HepG2 (cell line): Measurements from ENCODE around the gene NRN1L. TPM values are rescaled to one million over a fixed set of nuclear protein-coding genes. Genes with fewer than 3 reads are reported as not detected.

Source experiments
- DPF2 ChIP-seq: sonication (generic); formaldehyde crosslinking; IDR thresholded peaks from 2 replicates; pipeline ENCODE4 v1.4.0; 2020; ENCODE audit warnings: mild to moderate bottlenecking, low read depth, missing genetic modification reagents, borderline replicate concordance
- FLYWCH1 ChIP-seq: sonication (generic); formaldehyde crosslinking; IDR thresholded peaks from 2 replicates; pipeline ENCODE4 v1.8.1; 2023; ENCODE audit warnings: mild to moderate bottlenecking, missing genetic modification reagents
- HNF4G ChIP-seq, 2 experiments: sonication (generic) in 1 of 2; formaldehyde crosslinking in 1 of 2; IDR thresholded peaks; 2 replicates each; pipeline versions ENCODE4 v1.4.0 to v1.6.1; 2011 to 2020; ENCODE audit warnings: borderline replicate concordance in 2 of 2, low read depth in 2 of 2, mild to moderate bottlenecking in 2 of 2, low read length in 1 of 2, missing genetic modification reagents in 1 of 2, moderate library complexity in 1 of 2
- LBX2 ChIP-seq: sonication (generic); formaldehyde crosslinking; IDR thresholded peaks from 2 replicates; pipeline ENCODE4 v1.5.0; 2020; ENCODE audit warnings: missing genetic modification reagents, mild to moderate bottlenecking, borderline replicate concordance
- PLRG1 ChIP-seq: fragments of 450-650 bp; conservative IDR thresholded peaks from 2 replicates; pipeline ENCODE4 v1.6.1; 2016
- POGZ ChIP-seq: sonication (generic); formaldehyde crosslinking; IDR thresholded peaks from 2 replicates; pipeline ENCODE4 v1.4.0; 2020; ENCODE audit warnings: mild to moderate bottlenecking, missing genetic modification reagents
- POLR2A ChIP-seq, 2 experiments: IDR thresholded peaks; 2 replicates each; pipeline ENCODE4 v1.6.1; 2011; ENCODE audit warnings: low read depth in 2 of 2, low read length in 2 of 2, mild to moderate bottlenecking in 1 of 2, moderate library complexity in 1 of 2; ENCODE audit not compliant: insufficient read depth in 1 of 2
- PPARG ChIP-seq: conservative IDR thresholded peaks from 2 replicates; pipeline ENCODE4 v1.6.1; 2016; ENCODE audit warnings: missing biosample characterization, missing genetic modification reagents
- SMC3 ChIP-seq: IDR thresholded peaks from 2 replicates; pipeline ENCODE4 v1.6.1; 2011; ENCODE audit warnings: low read length, improper control_type of control experiment
- TBX2 ChIP-seq: sonication (generic); formaldehyde crosslinking; IDR thresholded peaks from 2 replicates; pipeline ENCODE4 v1.5.0; 2020; ENCODE audit warnings: missing genetic modification reagents, mild to moderate bottlenecking, borderline replicate concordance
- ZNF296 ChIP-seq: sonication (generic); formaldehyde crosslinking; conservative IDR thresholded peaks from 2 replicates; pipeline ENCODE4 v1.5.0; 2020; ENCODE audit warnings: mild to moderate bottlenecking, missing genetic modification reagents
- ZNF432 ChIP-seq: sonication (generic); formaldehyde crosslinking; IDR thresholded peaks from 2 replicates; pipeline ENCODE4 v1.5.0; 2020; ENCODE audit warnings: missing genetic modification reagents, mild to moderate bottlenecking, borderline replicate concordance
- ZNF460 ChIP-seq: sonication (generic); formaldehyde crosslinking; IDR thresholded peaks from 2 replicates; pipeline ENCODE4 v1.5.1; 2020; ENCODE audit warnings: missing genetic modification reagents, mild to moderate bottlenecking, borderline replicate concordance
- ZNF660 ChIP-seq: sonication (generic); formaldehyde crosslinking; IDR thresholded peaks from 2 replicates; pipeline ENCODE4 v1.5.1; 2020; ENCODE audit warnings: mild to moderate bottlenecking, low read depth, missing genetic modification reagents, borderline replicate concordance
- ZNF704 ChIP-seq: sonication (generic); formaldehyde crosslinking; IDR thresholded peaks from 2 replicates; pipeline ENCODE4 v1.8.1; 2023; ENCODE audit warnings: mild to moderate bottlenecking, inconsistent platforms, moderate library complexity, missing genetic modification reagents, borderline replicate concordance
- ZNF891 ChIP-seq: sonication (generic); formaldehyde crosslinking; IDR thresholded peaks from 2 replicates; pipeline ENCODE4 v1.5.0; 2020; ENCODE audit warnings: mild to moderate bottlenecking, missing genetic modification reagents
- ZSCAN31 ChIP-seq: sonication (generic); formaldehyde crosslinking; IDR thresholded peaks from 2 replicates; pipeline ENCODE4 v1.5.0; 2020; ENCODE audit warnings: low read depth, mild to moderate bottlenecking, missing genetic modification reagents
- polyA plus RNA-seq, 8 experiments: library from polyadenylated mRNA; depleted of rRNA in 3 of 8; stranded (reverse) in 7 of 8; unstranded in 1 of 8; fragments of >200 nt; fragmentation: Illumina TruSeq in 4 of 8; extraction: Trizol in 4 of 8; gene quantifications; 2 replicates each; pipeline versions ENCODE4 v1.2.1 to v1.2.3, GENCODE V29; 2011 to 2016; ENCODE audit warnings: low read depth in 4 of 8, missing spikeins in 1 of 8, mixed read lengths in 1 of 8; ENCODE audit not compliant: insufficient read depth in 1 of 8
- total RNA-seq, 5 experiments: library from RNA; depleted of rRNA; stranded (reverse); fragments of >200 nt; fragmentation: Illumina TruSeq; extraction: Trizol; gene quantifications; 2 replicates each; pipeline ENCODE4 v1.2.3, GENCODE V29; 2016; ENCODE audit warnings: low read depth in 1 of 5
- TF ChIP-seq, protein P1 (sequence below): sonication (generic); formaldehyde crosslinking; IDR thresholded peaks from 2 replicates; pipeline ENCODE4 v1.5.1; 2020; ENCODE audit warnings: mild to moderate bottlenecking, missing genetic modification reagents, borderline replicate concordance
- TF ChIP-seq, protein P2 (sequence below): sonication (generic); formaldehyde crosslinking; IDR thresholded peaks from 2 replicates; pipeline ENCODE4 v1.4.0; 2020; ENCODE audit warnings: missing genetic modification reagents
- TF ChIP-seq, protein P3 (sequence below): sonication (generic); formaldehyde crosslinking; IDR thresholded peaks from 2 replicates; pipeline ENCODE4 v1.4.0; 2020; ENCODE audit warnings: missing genetic modification reagents, borderline replicate concordance

Gene NRN1L
- total and polyA plus RNA-seq, 2 of the 13 experiments (the other 11 are each of a cell fraction or from before 2014, with no cell fraction given): 0.53 to 1.2 TPM

GRCh38 chr16:67872631-67873434, 11.9 kb upstream of the NRN1L start, which contains the start of gene EDC4 (continued):
- TF ChIP-seq ZNF704 (CRISPR knock-in tag): peak; percentile 71; the same call in 1 of the 2 replicates
- TF ChIP-seq POGZ: peak; percentile 73
- peak; percentile 94 for TF ChIP-seq TBX2
- TF ChIP-seq ZNF432: no peak
- TF ChIP-seq LBX2 (CRISPR knock-in tag): no peak
- TF ChIP-seq ZNF891 (CRISPR knock-in tag): peak; percentile 86
- TF ChIP-seq ZNF296: no peak
- no peak for TF ChIP-seq DPF2
- peak; percentile 68 to 87 for TF ChIP-seq POLR2A (IDR thresholded peaks at IDR 0.05; ENCODE audit: insufficient read depth in 1 of 2, low read depth in 2 of 2, low read length in 2 of 2)
- TF ChIP-seq ZSCAN31: peak; percentile 99
- no peak for TF ChIP-seq PLRG1
- TF ChIP-seq, protein P1, sequence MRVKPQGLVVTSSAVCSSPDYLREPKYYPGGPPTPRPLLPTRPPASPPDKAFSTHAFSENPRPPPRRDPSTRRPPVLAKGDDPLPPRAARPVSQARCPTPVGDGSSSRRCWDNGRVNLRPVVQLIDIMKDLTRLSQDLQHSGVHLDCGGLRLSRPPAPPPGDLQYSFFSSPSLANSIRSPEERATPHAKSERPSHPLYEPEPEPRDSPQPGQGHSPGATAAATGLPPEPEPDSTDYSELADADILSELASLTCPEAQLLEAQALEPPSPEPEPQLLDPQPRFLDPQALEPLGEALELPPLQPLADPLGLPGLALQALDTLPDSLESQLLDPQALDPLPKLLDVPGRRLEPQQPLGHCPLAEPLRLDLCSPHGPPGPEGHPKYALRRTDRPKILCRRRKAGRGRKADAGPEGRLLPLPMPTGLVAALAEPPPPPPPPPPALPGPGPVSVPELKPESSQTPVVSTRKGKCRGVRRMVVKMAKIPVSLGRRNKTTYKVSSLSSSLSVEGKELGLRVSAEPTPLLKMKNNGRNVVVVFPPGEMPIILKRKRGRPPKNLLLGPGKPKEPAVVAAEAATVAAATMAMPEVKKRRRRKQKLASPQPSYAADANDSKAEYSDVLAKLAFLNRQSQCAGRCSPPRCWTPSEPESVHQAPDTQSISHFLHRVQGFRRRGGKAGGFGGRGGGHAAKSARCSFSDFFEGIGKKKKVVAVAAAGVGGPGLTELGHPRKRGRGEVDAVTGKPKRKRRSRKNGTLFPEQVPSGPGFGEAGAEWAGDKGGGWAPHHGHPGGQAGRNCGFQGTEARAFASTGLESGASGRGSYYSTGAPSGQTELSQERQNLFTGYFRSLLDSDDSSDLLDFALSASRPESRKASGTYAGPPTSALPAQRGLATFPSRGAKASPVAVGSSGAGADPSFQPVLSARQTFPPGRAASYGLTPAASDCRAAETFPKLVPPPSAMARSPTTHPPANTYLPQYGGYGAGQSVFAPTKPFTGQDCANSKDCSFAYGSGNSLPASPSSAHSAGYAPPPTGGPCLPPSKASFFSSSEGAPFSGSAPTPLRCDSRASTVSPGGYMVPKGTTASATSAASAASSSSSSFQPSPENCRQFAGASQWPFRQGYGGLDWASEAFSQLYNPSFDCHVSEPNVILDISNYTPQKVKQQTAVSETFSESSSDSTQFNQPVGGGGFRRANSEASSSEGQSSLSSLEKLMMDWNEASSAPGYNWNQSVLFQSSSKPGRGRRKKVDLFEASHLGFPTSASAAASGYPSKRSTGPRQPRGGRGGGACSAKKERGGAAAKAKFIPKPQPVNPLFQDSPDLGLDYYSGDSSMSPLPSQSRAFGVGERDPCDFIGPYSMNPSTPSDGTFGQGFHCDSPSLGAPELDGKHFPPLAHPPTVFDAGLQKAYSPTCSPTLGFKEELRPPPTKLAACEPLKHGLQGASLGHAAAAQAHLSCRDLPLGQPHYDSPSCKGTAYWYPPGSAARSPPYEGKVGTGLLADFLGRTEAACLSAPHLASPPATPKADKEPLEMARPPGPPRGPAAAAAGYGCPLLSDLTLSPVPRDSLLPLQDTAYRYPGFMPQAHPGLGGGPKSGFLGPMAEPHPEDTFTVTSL (CRISPR knock-in tag): peak; percentile 37; the same call in 1 of the 2 replicates
- no peak for TF ChIP-seq ZNF660 (CRISPR knock-in tag)
- TF ChIP-seq, protein P2, sequence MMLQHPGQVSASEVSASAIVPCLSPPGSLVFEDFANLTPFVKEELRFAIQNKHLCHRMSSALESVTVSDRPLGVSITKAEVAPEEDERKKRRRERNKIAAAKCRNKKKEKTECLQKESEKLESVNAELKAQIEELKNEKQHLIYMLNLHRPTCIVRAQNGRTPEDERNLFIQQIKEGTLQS (CRISPR knock-in tag): peak; percentile 57; the same call in 1 of the 2 replicates
- TF ChIP-seq FLYWCH1: no peak; the same call in 1 of the 2 replicates
- TF ChIP-seq, protein P3, sequence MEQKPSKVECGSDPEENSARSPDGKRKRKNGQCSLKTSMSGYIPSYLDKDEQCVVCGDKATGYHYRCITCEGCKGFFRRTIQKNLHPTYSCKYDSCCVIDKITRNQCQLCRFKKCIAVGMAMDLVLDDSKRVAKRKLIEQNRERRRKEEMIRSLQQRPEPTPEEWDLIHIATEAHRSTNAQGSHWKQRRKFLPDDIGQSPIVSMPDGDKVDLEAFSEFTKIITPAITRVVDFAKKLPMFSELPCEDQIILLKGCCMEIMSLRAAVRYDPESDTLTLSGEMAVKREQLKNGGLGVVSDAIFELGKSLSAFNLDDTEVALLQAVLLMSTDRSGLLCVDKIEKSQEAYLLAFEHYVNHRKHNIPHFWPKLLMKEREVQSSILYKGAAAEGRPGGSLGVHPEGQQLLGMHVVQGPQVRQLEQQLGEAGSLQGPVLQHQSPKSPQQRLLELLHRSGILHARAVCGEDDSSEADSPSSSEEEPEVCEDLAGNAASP (CRISPR knock-in tag): peak; percentile 83
- no peak for TF ChIP-seq SMC3
- no peak for TF ChIP-seq HNF4G (IDR thresholded peaks at IDR 0.05; ENCODE audit: borderline replicate concordance, low read depth, low read length)
- peak; percentile 67 for TF ChIP-seq HNF4G (CRISPR knock-in tag; IDR thresholded peaks at IDR 0.05; ENCODE audit: borderline replicate concordance, low read depth)
- peak; percentile 73; the same call in 1 of the 2 replicates for TF ChIP-seq PPARG
- TF ChIP-seq ZNF460 (CRISPR knock-in tag): no peak
